IMR-90 (cell line): ENCODE measurements around the gene CCNB2. TPM values are rescaled to one million over a fixed set of nuclear protein-coding genes. Genes with fewer than 3 reads are reported as not detected.

Experiments used
- ATAC-seq: fragments of 200-7000 bp; cut with Tn5 transposase; 2 replicates; pipeline ENCODE4 v1.9.1; 2020; ENCODE audit warnings: low read depth, mild to moderate bottlenecking, moderate library complexity
- BruUV-seq: library from RNA; stranded (reverse); fragments of 400-500 nt; replicated peaks from 2 replicates; lab custom pipeline; 2021; lab: Mats Ljungman, UMichigan
- CTCF ChIA-PET: fragments of 300-600 bp; formaldehyde crosslinking; extraction: SDS; loops from one replicate; lab custom pipeline; 2021; ENCODE audit warnings: antibody characterized with exemption; lab: Yijun Ruan, JAX
- POLR2A ChIA-PET: fragments of 300-600 bp; sonication (Branson Sonifier 250); formaldehyde crosslinking; loops from one replicate; lab custom pipeline; 2022; ENCODE audit warnings: antibody characterized with exemption; ENCODE audit not compliant: unreplicated experiment; lab: Charles Lee
- DNase-seq: peaks from one replicate; pipeline ENCODE4 v3.0.0; 2013
- H2AFZ ChIP-seq: replicated peaks from 2 replicates; pipeline ENCODE3; 2013; ENCODE audit warnings: low read length, mild to moderate bottlenecking; ENCODE audit not compliant: poor library complexity
- H2AK5ac ChIP-seq: 2 replicates; pipeline ENCODE4 v1.6.1; 2013; ENCODE audit warnings: low read depth, low read length, inconsistent platforms
- H2AK9ac ChIP-seq: replicated peaks from 2 replicates; pipeline ENCODE3; 2013; ENCODE audit warnings: mild to moderate bottlenecking, low read depth, low read length, moderate library complexity; ENCODE audit not compliant: poor library complexity
- H2BK120ac ChIP-seq: 2 replicates; pipeline ENCODE4 v1.6.1; 2013; ENCODE audit warnings: low read depth, low read length, inconsistent platforms
- H2BK15ac ChIP-seq: 3 replicates; pipeline ENCODE4 v1.6.1; 2013; ENCODE audit warnings: low read depth, low read length, inconsistent platforms
- H2BK20ac ChIP-seq: 2 replicates; pipeline ENCODE4 v1.6.1; 2013; ENCODE audit warnings: low read depth, mild to moderate bottlenecking, inconsistent platforms, low read length, moderate library complexity
- H2BK5ac ChIP-seq: 2 replicates; pipeline ENCODE4 v1.6.1; 2013; ENCODE audit warnings: mild to moderate bottlenecking, low read depth, low read length, inconsistent platforms; ENCODE audit not compliant: poor library complexity, severe bottlenecking
- H3K14ac ChIP-seq: replicated peaks from 2 replicates; pipeline ENCODE4 v1.6.1; 2013; ENCODE audit warnings: low read depth, low read length, inconsistent platforms
- H3K18ac ChIP-seq: 2 replicates; pipeline ENCODE4 v1.6.1; 2013; ENCODE audit warnings: low read depth, low read length, control low read depth
- H3K23ac ChIP-seq: 2 replicates; pipeline ENCODE4 v1.6.1; 2013; ENCODE audit warnings: low read depth, low read length, inconsistent platforms
- H3K27ac ChIP-seq: 2 replicates; pipeline ENCODE4 v1.5.1; 2013; ENCODE audit warnings: mild to moderate bottlenecking, control low read depth, low read length; ENCODE audit not compliant: insufficient read depth
- H3K27me3 ChIP-seq: 2 replicates; pipeline ENCODE4 v1.6.1; 2013; ENCODE audit warnings: low read length; ENCODE audit not compliant: control insufficient read depth, insufficient read depth
- H3K36me3 ChIP-seq: 2 replicates; pipeline ENCODE4 v1.6.1; 2013; ENCODE audit warnings: low read length, mixed read lengths; ENCODE audit not compliant: control insufficient read depth, insufficient read depth
- H3K4ac ChIP-seq: 2 replicates; pipeline ENCODE4 v1.6.1; 2013; ENCODE audit warnings: low read depth, low read length, inconsistent platforms
- H3K4me1 ChIP-seq: 2 replicates; pipeline ENCODE4 v1.6.1; 2013; ENCODE audit warnings: low read length, mixed read lengths; ENCODE audit not compliant: control insufficient read depth, insufficient read depth
- H3K4me2 ChIP-seq: 2 replicates; pipeline ENCODE4 v1.6.1; 2013; ENCODE audit warnings: low read depth, mild to moderate bottlenecking, control low read depth, low read length, moderate library complexity
- H3K4me3 ChIP-seq: 2 replicates; pipeline ENCODE4 v1.5.1; 2013; ENCODE audit warnings: low read depth, mild to moderate bottlenecking, control low read depth, low read length, moderate library complexity; ENCODE audit not compliant: insufficient read depth
- H3K56ac ChIP-seq: 2 replicates; pipeline ENCODE4 v1.6.1; 2013; ENCODE audit warnings: low read length, inconsistent platforms; ENCODE audit not compliant: insufficient read depth; ENCODE audit errors: extremely low read depth
- H3K79me1 ChIP-seq, 2 experiments: 2 replicates each; pipeline ENCODE4 v1.6.1; 2013; ENCODE audit warnings: low read length in 2 of 2, inconsistent platforms in 1 of 2, low read depth in 1 of 2
- H3K9ac ChIP-seq: 2 replicates; pipeline ENCODE4 v1.6.1; 2013; ENCODE audit warnings: low read depth, low read length, control low read depth
- H3K9me1 ChIP-seq: 2 replicates; pipeline ENCODE4 v1.6.1; 2013; ENCODE audit warnings: low read length, inconsistent platforms; ENCODE audit not compliant: insufficient read depth
- H3K9me3 ChIP-seq: 2 replicates; pipeline ENCODE4 v1.6.1; 2013; ENCODE audit warnings: low read length; ENCODE audit not compliant: control insufficient read depth, insufficient read depth
- H4K20me1 ChIP-seq: 2 replicates; pipeline ENCODE4 v1.6.1; 2013; ENCODE audit warnings: low read length, inconsistent platforms; ENCODE audit not compliant: insufficient read depth
- H4K5ac ChIP-seq: 2 replicates; pipeline ENCODE4 v1.6.1; 2013; ENCODE audit warnings: mild to moderate bottlenecking, low read depth, low read length, control low read depth
- H4K8ac ChIP-seq, 2 experiments: 2 replicates each; pipeline ENCODE4 v1.6.1; 2013; ENCODE audit warnings: low read depth in 2 of 2, low read length in 2 of 2, control low read depth in 1 of 2, inconsistent platforms in 1 of 2
- H4K91ac ChIP-seq: 2 replicates; pipeline ENCODE4 v1.6.1; 2013; ENCODE audit warnings: low read depth, low read length, inconsistent platforms; ENCODE audit not compliant: insufficient read depth
- CEBPB ChIP-seq: IDR thresholded peaks from 2 replicates; pipeline ENCODE4 v1.6.1; 2012; ENCODE audit warnings: low read depth, low read length, improper control_type of control experiment
- CHD1 ChIP-seq: IDR thresholded peaks from 2 replicates; pipeline ENCODE4 v1.6.1; 2012; ENCODE audit warnings: low read depth, low read length, improper control_type of control experiment
- MAFK ChIP-seq: IDR thresholded peaks from 2 replicates; pipeline ENCODE4 v1.6.1; 2012; ENCODE audit warnings: low read depth, low read length, improper control_type of control experiment
- MAZ ChIP-seq: IDR thresholded peaks from 2 replicates; pipeline ENCODE4 v1.6.1; 2012; ENCODE audit warnings: low read depth, mild to moderate bottlenecking, low read length, improper control_type of control experiment, moderate library complexity, borderline replicate concordance
- MXI1 ChIP-seq: IDR thresholded peaks from 2 replicates; pipeline ENCODE4 v1.6.1; 2012; ENCODE audit warnings: low read depth, mild to moderate bottlenecking, low read length, moderate library complexity, borderline replicate concordance
- NFE2L2 ChIP-seq: fragments of 150-350 bp; IDR thresholded peaks from 2 replicates; pipeline ENCODE4 v1.6.1; 2016; ENCODE audit warnings: low read depth, mild to moderate bottlenecking, low read length
- RAD21 ChIP-seq: IDR thresholded peaks from 2 replicates; pipeline ENCODE4 v1.6.1; 2012; ENCODE audit warnings: low read length, improper control_type of control experiment
- RFX5 ChIP-seq: IDR thresholded peaks from 2 replicates; pipeline ENCODE4 v1.8.0; 2012; ENCODE audit warnings: low read depth, mild to moderate bottlenecking, low read length, moderate library complexity
- SMC3 ChIP-seq: fragments of 150-350 bp; IDR thresholded peaks from 2 replicates; pipeline ENCODE4 v1.6.1; 2016; ENCODE audit warnings: low read depth, mild to moderate bottlenecking, antibody characterized with exemption, low read length, moderate library complexity
- WGBS, 2 experiments: methylation state at CpG; one replicate each; pipeline versions ENCODE4 v1.1.5 to v1.1.7; 2013; ENCODE audit warnings: missing lambda C conversion rate in 2 of 2; ENCODE audit not compliant: insufficient read length in 1 of 2; ENCODE audit errors: extremely low coverage in 2 of 2; 5-methylcytosine and 5-hydroxymethylcytosine counted together
- dilution Hi-C: fragments of 300-500 bp; cut with HindIII; formaldehyde crosslinking; loops from one replicate; pipeline ENCODE4 v1.14.3; 2018; ENCODE audit warnings: low sequenced_read_pairs; ENCODE audit not compliant: unreplicated experiment
- in situ Hi-C: fragments of 300-500 bp; cut with MboI; formaldehyde crosslinking; loops from 3 replicates; pipeline ENCODE4 v1.14.3; 2019; ENCODE audit warnings: low sequenced_read_pairs, inconsistent platforms, mixed read lengths
- intact Hi-C: fragments of 100-400 bp; cut with micrococcal nuclease; formaldehyde crosslinking; loops from 2 replicates; pipeline ENCODE4 v1.10.0; 2022
- polyA plus RNA-seq, 3 experiments: library from polyadenylated mRNA; depleted of rRNA; stranded (reverse); fragments of >200 nt; gene quantifications; 2 replicates each; pipeline ENCODE4 v1.2.3, GENCODE V29; 2012; ENCODE audit warnings: low replicate concordance in 1 of 3
- total RNA-seq: library from RNA; depleted of rRNA; stranded (reverse); fragments of >200 nt; gene quantifications from 2 replicates; pipeline ENCODE4 v1.2.3, GENCODE V29; 2012
- TF ChIP-seq, protein P1 (sequence below): conservative IDR thresholded peaks from 2 replicates; pipeline ENCODE4 v1.5.1; 2012; ENCODE audit warnings: mild to moderate bottlenecking, low read depth, low read length, improper control_type of control experiment
- TF ChIP-seq, protein P2 (sequence below): fragments of 150-350 bp; IDR thresholded peaks from 2 replicates; pipeline ENCODE4 v1.6.1; 2017; ENCODE audit warnings: mild to moderate bottlenecking, antibody characterized with exemption, low read length, low read depth

CCNB2 gene
- total and polyA plus RNA-seq, 2 of the 4 experiments (the other 2 are of a cell fraction) = 52.5 to 54.6 TPM

DNA sequence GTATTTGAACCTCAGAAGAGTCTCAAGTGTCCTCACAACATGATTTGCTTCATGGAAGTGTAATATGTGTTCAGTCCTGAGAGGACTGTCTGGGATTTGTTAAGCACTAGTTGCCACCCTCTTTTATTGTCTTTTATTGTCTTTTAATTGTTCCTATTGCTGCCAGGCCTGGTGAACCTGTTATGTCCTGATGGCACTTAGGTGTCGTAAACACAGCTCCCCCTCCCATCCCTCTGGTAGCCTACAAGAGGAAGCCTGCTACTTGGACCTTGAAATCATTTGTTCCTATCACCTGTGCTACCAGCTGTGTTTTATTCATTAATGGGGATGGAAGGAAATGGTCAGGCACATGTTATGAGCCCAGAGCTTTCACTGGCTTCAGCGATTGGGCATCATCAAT is 19.3 kb downstream of the CCNB2 start:
- Histone ChIP-seq H2BK120ac (no peak overlapping the region), H3K4ac (no peak overlapping the region), H3K23ac (no peak overlapping the region), H4K8ac (no peak overlapping the region), H3K9me1 (peaks cover 4% of the 10 kb centered on the region; the same call in 1 of the 2 replicates), H3K14ac (no peak overlapping the region), H3K79me1 (peaks cover 7 to 28% of the 10 kb centered on the region in 2 experiments), H3K27ac (no peak overlapping the region), H4K20me1 (no peaks in the 10 kb centered on the region), H3K9ac (no peak overlapping the region), H3K4me2 (no peak overlapping the region), H3K27me3 (no peaks in the 10 kb centered on the region), H2BK15ac (no peak overlapping the region), H3K18ac (no peak overlapping the region), H2AK9ac (no peak overlapping the region), H2BK20ac (no peak overlapping the region), H2BK5ac (no peak overlapping the region), H4K5ac (no peak overlapping the region), H4K91ac (no peak overlapping the region), H3K56ac (no peak overlapping the region), H3K36me3 (peaks cover 8% of the 10 kb centered on the region), H3K4me1 (no peaks in the 10 kb centered on the region), H2AK5ac (no peak overlapping the region), H2AFZ (no peak overlapping the region), H3K4me3 (no peak overlapping the region), H3K9me3 (no peaks in the 10 kb centered on the region)
- in situ Hi-C loops = no loop called here
- ATAC-seq (no peak), DNase-seq (no peak)
- CTCF ChIA-PET = no interaction called here
- BruUV-seq = no TSS peak
- TF ChIP-seq MXI1 = no peak
- TF ChIP-seq, protein P1, sequence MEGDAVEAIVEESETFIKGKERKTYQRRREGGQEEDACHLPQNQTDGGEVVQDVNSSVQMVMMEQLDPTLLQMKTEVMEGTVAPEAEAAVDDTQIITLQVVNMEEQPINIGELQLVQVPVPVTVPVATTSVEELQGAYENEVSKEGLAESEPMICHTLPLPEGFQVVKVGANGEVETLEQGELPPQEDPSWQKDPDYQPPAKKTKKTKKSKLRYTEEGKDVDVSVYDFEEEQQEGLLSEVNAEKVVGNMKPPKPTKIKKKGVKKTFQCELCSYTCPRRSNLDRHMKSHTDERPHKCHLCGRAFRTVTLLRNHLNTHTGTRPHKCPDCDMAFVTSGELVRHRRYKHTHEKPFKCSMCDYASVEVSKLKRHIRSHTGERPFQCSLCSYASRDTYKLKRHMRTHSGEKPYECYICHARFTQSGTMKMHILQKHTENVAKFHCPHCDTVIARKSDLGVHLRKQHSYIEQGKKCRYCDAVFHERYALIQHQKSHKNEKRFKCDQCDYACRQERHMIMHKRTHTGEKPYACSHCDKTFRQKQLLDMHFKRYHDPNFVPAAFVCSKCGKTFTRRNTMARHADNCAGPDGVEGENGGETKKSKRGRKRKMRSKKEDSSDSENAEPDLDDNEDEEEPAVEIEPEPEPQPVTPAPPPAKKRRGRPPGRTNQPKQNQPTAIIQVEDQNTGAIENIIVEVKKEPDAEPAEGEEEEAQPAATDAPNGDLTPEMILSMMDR = no peak
- TF ChIP-seq MAFK = no peak
- no peak for TF ChIP-seq CEBPB
- no peak for TF ChIP-seq RAD21
- no peak for TF ChIP-seq RFX5
- TF ChIP-seq, protein P2, sequence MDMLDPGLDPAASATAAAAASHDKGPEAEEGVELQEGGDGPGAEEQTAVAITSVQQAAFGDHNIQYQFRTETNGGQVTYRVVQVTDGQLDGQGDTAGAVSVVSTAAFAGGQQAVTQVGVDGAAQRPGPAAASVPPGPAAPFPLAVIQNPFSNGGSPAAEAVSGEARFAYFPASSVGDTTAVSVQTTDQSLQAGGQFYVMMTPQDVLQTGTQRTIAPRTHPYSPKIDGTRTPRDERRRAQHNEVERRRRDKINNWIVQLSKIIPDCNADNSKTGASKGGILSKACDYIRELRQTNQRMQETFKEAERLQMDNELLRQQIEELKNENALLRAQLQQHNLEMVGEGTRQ = no peak
- no peak for TF ChIP-seq SMC3
- no peak for TF ChIP-seq MAZ
- TF ChIP-seq NFE2L2 = no peak
- TF ChIP-seq CHD1 = no peak
- dilution Hi-C loops = no loop called here
- POLR2A ChIA-PET = no interaction called here
- WGBS, 2 experiments = 80% methylated on average over 1 of the region's 2 CpGs; no CpG with 5 or more reads in 1 of the 2 experiments
- intact Hi-C loops = no loop called here
